Measurements from ENCODE around the gene NPAS3.

The NPAS3 gene

DNA sequence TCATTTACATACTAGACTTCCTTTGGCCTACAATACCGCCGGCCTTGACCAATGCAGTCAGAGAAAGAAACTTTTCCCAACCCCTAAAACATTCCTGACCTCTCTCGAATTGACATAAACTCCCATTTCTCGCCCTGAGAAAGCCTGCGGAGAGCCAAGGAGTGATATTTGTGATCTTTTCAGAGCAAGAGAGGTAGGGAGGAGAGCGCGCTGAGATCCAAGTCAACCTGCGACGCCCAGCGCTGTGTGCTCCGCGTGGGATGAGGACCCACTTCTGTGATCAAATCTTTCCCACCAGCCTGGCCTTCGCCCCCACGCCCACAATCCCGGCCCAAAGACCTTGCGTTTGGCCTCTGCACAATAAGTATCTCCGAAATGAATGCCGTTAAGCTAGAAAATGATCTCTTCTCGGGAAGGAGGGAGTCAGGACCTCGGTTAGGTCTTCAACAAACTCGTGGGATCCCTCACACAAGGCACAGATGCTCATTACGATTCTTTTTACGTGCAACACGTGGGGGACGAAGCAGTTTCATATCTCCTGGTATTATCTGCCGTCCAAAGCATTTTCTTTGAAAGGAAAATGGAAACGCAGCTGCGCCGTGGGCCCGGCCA lies 6.3 kb upstream of the NPAS3 start:
- peaks cover 3% of the 10 kb centered on the region for H3K36me3 Mint-ChIP-seq (ENCODE audit: insufficient read depth)
- H3K27ac Mint-ChIP-seq (ENCODE audit: low read depth), result no peak overlapping the region
- no peaks in the 10 kb centered on the region for H3K9me3 Mint-ChIP-seq
- no peaks in the 10 kb centered on the region for H3K4me1 Mint-ChIP-seq
- ATAC-seq (replicated peaks; ENCODE audit: extremely low read depth, poor library complexity, severe bottlenecking) (no peak), DNase-seq (ENCODE audit: low spot score in 2 of 2) (no peak)
- H3K27me3 Mint-ChIP-seq, result peaks cover 42% of the 10 kb centered on the region
- no peak overlapping the region for H3K4me3 Mint-ChIP-seq

DNA sequence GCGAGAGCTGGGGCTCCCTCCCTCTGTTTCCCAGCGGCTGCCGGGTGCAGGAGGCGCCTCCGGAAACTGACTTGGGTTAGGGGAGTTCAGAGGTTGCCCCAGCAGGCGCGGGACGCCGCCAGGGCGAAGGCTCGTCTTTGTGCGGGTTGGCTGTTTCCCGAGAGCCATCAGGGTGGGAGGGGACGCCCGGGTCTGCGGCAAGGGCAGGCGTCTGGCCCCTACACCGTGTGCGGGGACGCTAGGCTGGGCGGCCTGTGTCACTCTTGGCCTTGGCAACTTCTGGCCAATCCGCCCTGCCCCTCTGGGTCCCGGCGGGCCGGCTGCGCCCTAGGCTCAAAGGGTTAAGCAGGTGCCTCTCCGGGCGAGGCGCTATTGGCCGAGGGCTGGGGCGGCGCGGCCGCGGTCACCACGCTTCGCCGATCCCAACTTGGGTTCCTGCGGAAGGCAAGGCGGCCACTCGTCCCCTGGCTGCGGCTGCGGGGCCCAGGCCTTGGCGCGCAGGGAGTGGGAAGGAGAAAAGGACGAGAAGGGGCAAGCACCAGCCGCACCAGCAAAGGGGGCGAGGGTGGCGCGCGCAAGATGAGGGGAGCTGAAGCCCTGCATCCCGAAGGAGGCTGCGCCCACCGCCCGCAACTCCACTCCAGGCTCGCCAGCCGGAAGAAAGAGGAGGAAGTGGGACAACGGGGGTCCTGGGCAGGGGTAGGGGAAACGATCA lies 5.6 kb upstream of the NPAS3 start:
- ATAC-seq (replicated peaks; ENCODE audit: extremely low read depth, poor library complexity, severe bottlenecking) (no peak), DNase-seq (ENCODE audit: low spot score in 2 of 2) (no peak)
- H3K4me3 Mint-ChIP-seq, result no peak overlapping the region
- peaks cover 48% of the 10 kb centered on the region for H3K27me3 Mint-ChIP-seq
- peaks cover 1% of the 10 kb centered on the region for H3K4me1 Mint-ChIP-seq
- peaks cover 3% of the 10 kb centered on the region for H3K36me3 Mint-ChIP-seq (ENCODE audit: insufficient read depth)
- H3K9me3 Mint-ChIP-seq, result no peaks in the 10 kb centered on the region
- no peak overlapping the region for H3K27ac Mint-ChIP-seq (ENCODE audit: low read depth)

DNA sequence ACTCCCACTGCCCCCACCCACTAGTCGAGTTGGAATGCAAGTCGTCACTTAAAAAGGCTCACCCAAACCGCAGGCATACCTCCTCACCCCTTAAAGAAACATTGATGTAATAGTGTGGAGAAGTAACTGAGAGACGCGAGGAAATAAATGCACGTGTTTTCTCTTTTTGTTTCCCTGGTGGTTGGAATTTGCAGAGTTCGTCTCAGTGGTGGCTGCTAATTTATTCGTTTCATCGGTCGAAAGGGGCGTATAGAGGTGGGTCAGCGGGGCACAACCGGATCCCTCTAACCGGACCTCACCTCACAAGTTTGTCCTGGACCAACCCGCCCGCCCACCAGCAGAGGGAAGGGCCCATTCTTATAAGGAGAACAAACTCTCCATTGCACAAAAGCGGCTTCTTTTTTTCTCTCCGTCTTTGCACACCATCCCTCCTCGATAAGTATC lies 5.0 kb upstream of the NPAS3 start:
- Mint-ChIP-seq H3K4me3 (no peak overlapping the region), H3K9me3 (no peaks in the 10 kb centered on the region), H3K27ac (ENCODE audit: low read depth) (no peak overlapping the region), H3K27me3 (peaks cover 54% of the 10 kb centered on the region), H3K4me1 (peaks cover 5% of the 10 kb centered on the region), H3K36me3 (ENCODE audit: insufficient read depth) (peaks cover 4% of the 10 kb centered on the region)
- DNase-seq (ENCODE audit: low spot score in 2 of 2) (no peak), ATAC-seq (replicated peaks; ENCODE audit: extremely low read depth, poor library complexity, severe bottlenecking) (no peak)

DNA sequence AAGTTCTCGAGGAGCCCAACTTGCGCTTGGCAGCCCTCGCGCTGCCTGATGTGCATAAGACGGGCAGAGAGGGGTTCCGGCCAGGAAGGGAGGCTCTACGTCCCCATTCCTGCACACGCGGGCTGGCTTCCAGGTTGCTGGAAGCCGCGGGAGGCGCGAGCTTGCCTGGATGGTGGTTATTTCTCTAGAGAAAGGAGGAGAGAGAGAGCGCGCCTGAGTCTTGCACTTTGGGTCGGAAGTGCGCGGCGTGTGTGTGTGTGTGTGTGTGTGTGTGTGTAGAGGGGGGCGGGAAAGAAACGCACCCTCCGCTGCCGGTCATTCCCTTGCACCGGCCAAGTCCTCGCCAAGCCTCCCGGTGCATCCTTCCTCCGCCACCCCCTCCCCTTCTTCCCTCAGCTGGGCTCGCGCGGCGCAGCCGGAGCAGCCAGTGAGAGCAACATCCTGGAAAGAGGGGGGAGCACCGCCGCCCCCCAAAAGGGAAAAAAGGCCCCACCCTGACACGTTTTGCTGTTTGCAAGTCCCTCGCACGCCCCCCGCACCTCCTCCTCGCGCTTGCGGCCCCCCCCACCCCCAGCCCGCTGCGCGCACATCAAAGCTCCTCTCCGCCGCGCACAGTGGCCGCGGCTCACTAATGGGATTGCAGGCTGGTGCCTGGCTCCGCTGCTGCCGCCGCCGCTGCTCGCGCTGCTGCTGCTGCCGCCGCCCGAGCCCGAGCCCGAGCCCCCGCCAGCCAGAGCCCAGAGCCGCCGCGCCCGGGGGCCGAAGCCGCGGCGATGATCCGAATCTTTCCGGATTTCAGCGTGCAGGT lies 4.4 kb upstream of the NPAS3 start:
- DNase-seq (ENCODE audit: low spot score in 2 of 2), result no peak

DNA sequence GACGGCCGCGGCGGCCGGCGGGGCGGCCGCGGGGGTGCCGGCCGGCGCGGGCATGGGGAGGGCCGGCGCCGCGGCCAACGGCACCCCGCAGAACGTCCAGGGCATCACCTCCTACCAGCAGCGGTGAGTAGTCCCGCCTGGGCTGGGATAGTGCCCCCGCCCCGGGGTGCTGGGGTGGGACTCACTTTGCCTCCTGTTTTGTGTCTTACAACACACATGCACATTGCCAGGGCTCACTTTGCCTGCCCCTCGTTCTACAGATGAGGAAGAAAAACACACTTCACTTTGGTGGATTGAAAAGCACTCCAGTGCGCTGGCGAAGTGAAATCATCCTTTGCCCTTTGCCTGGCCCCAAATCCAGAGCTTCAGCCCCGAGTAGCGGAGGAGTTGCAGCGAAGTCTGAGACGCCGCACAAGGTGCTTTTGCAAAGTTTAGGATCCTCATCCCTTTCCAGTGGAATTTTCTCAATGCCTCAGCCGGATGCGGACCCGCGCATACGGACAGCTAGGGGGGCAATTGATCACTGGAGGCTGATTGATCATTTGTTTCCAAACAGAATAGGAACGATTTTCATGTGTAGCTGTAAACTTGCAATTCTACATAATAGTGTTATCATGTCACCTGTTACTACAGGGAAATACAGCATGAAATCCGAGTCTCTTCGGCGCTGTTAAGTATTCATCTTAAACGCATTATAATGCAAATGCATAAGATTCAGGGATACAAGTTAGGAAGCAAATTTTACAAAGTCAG lies 3.6 kb upstream of the NPAS3 start:
- H3K4me3 Mint-ChIP-seq, result no peak overlapping the region
- ATAC-seq (replicated peaks; ENCODE audit: extremely low read depth, poor library complexity, severe bottlenecking), result no peak

More for the DNA sequence above, 4.4 kb upstream of the NPAS3 start:
- Mint-ChIP-seq H3K27me3 (peaks cover 54% of the 10 kb centered on the region), H3K4me3 (no peak overlapping the region), H3K4me1 (peaks cover 5% of the 10 kb centered on the region), H3K36me3 (ENCODE audit: insufficient read depth) (peaks cover 4% of the 10 kb centered on the region), H3K27ac (ENCODE audit: low read depth) (no peak overlapping the region), H3K9me3 (no peaks in the 10 kb centered on the region)
- ATAC-seq (replicated peaks; ENCODE audit: extremely low read depth, poor library complexity, severe bottlenecking), result no peak

DNA sequence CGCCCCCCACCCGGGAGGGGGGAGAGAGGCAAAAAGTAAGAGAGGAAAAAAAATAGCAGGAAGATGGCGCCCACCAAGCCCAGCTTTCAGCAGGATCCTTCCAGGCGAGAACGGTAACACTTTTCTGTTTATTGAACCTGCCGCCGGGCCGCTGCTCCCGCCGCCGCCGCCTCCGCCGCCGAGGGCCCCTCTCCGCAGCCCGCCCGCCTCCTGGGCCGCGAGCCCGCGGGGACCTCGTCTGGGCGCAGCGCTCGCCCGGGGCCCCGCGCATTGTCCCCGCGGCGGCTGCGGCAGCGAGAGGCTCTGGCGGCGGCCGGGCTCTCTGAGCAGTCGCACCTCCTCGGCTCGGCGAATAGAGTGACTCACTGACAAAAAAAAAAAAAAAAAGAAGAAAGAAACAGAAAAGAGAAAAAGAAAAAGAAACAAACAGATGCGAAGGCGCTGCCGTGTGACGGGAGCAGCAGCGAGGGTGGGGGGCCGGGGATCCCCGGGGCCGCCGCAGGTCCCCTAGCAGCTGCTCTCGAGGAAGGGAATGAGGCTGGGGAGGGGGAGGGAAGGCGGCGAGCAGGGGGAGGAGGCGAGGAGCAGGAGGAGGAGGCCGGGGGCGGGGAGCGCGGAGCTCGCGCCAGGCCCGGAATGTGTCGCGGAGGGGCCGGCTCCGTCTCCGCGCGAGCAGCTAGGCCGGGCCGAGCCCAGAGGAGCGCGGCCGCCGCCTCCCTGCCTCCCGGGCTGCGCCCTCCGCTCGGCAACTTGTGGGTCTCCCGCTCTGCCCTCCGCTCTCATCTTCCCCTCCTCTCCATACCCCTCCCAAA lies 781 bp downstream of the NPAS3 start:
- H3K27ac Mint-ChIP-seq (ENCODE audit: low read depth), result no peak overlapping the region
- ATAC-seq (replicated peaks; ENCODE audit: extremely low read depth, poor library complexity, severe bottlenecking), result no peak
- H3K36me3 Mint-ChIP-seq (ENCODE audit: insufficient read depth), result peaks cover 4% of the 10 kb centered on the region
- peak overlapping the region; percentile 75 for H3K4me3 Mint-ChIP-seq
- peaks cover 7% of the 10 kb centered on the region for H3K9me3 Mint-ChIP-seq
- H3K4me1 Mint-ChIP-seq, result peaks cover 5% of the 10 kb centered on the region
- H3K27me3 Mint-ChIP-seq, result peaks cover 64% of the 10 kb centered on the region
- no peak for DNase-seq (ENCODE audit: low spot score in 2 of 2)

More for the DNA sequence above, 3.6 kb upstream of the NPAS3 start:
- no peak for DNase-seq (ENCODE audit: low spot score in 2 of 2)
- peaks cover 5% of the 10 kb centered on the region for H3K4me1 Mint-ChIP-seq
- no peak overlapping the region for H3K27ac Mint-ChIP-seq (ENCODE audit: low read depth)
- peaks cover 7% of the 10 kb centered on the region for H3K36me3 Mint-ChIP-seq (ENCODE audit: insufficient read depth)
- H3K9me3 Mint-ChIP-seq, result no peaks in the 10 kb centered on the region
- peaks cover 61% of the 10 kb centered on the region for H3K27me3 Mint-ChIP-seq

DNA sequence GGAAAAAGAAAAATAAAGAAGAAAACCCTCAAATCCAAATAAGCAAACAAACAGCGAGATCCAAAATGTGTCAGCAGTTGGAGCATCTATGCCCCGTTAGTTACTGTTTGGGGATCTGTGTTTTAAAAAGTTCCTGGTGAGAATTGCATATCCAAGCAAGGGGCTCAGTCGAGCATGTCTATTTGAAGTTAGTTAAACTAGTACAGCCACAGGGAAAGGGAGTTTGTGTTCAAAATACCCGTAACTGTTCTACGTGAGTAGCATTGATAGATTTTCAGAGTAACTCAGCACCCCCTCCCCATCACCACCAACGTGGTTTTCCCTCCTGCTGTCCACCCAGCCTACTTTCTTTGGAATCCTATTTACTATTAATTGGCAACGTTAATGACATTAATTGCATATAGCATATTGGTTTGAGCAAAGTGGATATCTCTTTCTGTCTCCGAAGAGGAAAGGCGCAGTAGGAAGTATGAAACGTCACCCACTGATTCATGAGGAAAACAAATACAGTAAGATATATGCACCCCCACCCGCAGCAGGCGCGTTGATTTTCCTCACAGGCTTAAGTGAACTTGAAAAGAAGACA lies 1.5 kb downstream of the NPAS3 start:
- no peak overlapping the region for H3K27ac Mint-ChIP-seq (ENCODE audit: low read depth)
- H3K27me3 Mint-ChIP-seq, result peaks cover 62% of the 10 kb centered on the region
- peak overlapping the region; percentile 75 for H3K4me3 Mint-ChIP-seq
- H3K36me3 Mint-ChIP-seq (ENCODE audit: insufficient read depth), result peaks cover 4% of the 10 kb centered on the region
- peaks cover 5% of the 10 kb centered on the region for H3K4me1 Mint-ChIP-seq
- no peak for DNase-seq (ENCODE audit: low spot score in 2 of 2)
- peaks cover 7% of the 10 kb centered on the region for H3K9me3 Mint-ChIP-seq
- ATAC-seq (replicated peaks; ENCODE audit: extremely low read depth, poor library complexity, severe bottlenecking), result no peak

DNA sequence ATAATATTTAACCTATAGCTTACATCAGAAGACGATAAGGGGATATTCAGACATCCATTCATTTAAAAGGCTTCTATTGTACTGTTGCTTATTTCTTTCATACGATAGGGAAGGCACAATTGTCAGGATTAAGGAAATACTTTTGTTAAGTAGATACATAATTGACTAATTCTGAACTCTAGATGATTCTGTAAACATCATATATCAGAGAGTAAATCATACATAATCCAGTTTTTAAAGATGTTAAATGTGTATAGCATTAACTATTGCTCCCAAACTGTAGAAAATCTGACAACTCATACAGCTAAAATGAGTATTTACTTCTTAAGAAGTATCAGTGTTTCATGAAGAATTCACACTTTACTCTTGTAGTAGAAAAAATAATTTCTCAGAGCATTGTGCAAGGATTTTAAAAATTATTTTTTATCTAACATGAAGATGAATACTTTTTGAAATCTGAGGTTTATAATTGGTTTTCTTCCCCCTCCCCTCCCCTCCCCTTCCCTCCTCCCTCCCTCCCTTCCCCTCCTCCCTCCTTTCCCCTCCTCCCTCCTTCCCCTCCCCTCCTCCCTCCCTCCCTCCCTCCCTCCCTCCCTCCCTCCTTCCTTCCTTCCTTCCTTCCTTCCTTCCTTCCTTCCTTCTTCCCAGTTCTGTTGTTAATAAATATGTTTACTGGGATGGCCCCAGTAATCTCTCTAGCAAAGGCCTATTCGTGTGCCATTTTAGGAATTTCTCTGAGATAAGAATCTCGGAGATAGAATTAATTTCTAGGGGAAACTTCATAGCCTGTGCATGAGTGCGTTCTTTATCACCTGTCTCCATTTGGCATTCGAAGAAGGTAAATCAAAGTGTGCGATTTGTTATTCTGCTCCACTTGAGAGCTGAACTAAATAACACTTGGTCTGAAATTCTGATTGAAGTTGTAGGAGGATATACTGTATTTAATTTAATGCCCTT lies 2.3 kb downstream of the NPAS3 start:
- Mint-ChIP-seq H3K27ac (ENCODE audit: low read depth) (no peak overlapping the region), H3K9me3 (peaks cover 7% of the 10 kb centered on the region), H3K4me3 (no peak overlapping the region), H3K4me1 (peaks cover 5% of the 10 kb centered on the region), H3K36me3 (ENCODE audit: insufficient read depth) (peaks cover 4% of the 10 kb centered on the region), H3K27me3 (peaks cover 53% of the 10 kb centered on the region)
- ATAC-seq (replicated peaks; ENCODE audit: extremely low read depth, poor library complexity, severe bottlenecking) (no peak), DNase-seq (ENCODE audit: low spot score in 2 of 2) (no peak)

DNA sequence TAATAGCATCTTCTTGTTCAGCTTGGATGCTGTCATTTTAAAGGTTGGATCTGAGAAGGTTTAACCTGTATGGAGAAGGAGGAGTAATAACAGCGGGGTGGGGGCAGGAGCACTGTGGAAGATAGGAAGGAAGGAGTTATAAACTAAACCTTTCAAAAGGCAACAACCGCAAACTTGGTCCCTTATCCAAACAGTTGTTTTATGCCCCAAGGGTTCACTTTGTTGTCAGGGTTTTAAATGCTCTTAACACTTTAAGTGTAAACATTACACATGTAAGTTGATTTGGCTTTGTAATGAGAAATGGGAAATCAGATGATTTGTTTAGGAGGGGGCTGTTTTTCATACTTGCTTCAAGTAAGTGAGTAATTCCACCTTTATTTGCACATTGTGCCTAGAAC lies 3.0 kb downstream of the NPAS3 start:
- H3K9me3 Mint-ChIP-seq, result peaks cover 7% of the 10 kb centered on the region
- DNase-seq (ENCODE audit: low spot score in 2 of 2) (no peak), ATAC-seq (replicated peaks; ENCODE audit: extremely low read depth, poor library complexity, severe bottlenecking) (no peak)
- peaks cover 4% of the 10 kb centered on the region for H3K36me3 Mint-ChIP-seq (ENCODE audit: insufficient read depth)
- peaks cover 46% of the 10 kb centered on the region for H3K27me3 Mint-ChIP-seq
- H3K4me1 Mint-ChIP-seq, result peaks cover 5% of the 10 kb centered on the region
- no peak overlapping the region for H3K27ac Mint-ChIP-seq (ENCODE audit: low read depth)
- H3K4me3 Mint-ChIP-seq, result no peak overlapping the region

DNA sequence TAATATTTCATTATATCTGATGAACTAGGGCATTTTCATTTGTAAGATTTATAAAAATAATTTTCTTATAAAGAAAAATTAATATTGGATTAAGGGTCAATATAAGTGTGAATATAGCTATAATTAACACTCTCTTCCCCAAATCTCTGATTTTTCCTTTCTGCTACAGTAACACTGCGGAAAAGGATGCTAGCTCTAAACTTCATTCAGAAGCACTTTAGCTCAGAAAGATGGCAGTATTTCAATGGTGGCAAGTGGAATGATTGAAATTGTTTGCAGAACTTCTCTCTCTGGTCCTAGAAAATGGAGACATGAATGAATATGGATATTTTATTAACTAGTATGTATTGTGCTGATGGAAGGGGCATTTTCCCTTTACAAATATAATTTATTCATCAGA lies 8.4 kb downstream of the NPAS3 start:
- DNase-seq (ENCODE audit: low spot score in 2 of 2) (no peak), ATAC-seq (replicated peaks; ENCODE audit: extremely low read depth, poor library complexity, severe bottlenecking) (no peak)
- Mint-ChIP-seq H3K27me3 (no peaks in the 10 kb centered on the region), H3K4me1 (no peaks in the 10 kb centered on the region), H3K9me3 (no peaks in the 10 kb centered on the region), H3K27ac (ENCODE audit: low read depth) (no peak overlapping the region), H3K36me3 (ENCODE audit: insufficient read depth) (no peaks in the 10 kb centered on the region), H3K4me3 (no peak overlapping the region)

DNA sequence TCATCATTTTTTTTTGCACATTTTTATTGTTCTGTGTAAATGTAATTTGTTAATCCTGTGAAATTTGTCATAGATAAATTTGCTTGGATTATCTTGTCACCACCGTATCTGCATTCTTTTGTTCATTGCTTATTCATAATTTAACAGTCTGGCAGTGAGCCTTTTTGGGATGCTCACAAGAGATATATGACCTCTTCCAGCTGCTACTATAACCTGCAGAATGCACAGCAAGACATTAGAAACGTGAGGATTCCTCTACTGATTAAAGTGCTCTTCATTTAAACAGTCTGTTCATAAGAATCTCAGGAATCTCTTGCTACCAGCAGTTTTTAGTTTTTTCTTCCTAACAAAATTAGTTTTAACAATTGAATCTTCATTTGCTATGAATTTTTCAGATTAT lies 9.1 kb downstream of the NPAS3 start:
- H3K27me3 Mint-ChIP-seq, result no peaks in the 10 kb centered on the region
- ATAC-seq (replicated peaks; ENCODE audit: extremely low read depth, poor library complexity, severe bottlenecking) (no peak), DNase-seq (ENCODE audit: low spot score in 2 of 2) (no peak)
- no peaks in the 10 kb centered on the region for H3K4me1 Mint-ChIP-seq
- H3K4me3 Mint-ChIP-seq, result no peak overlapping the region
- H3K36me3 Mint-ChIP-seq (ENCODE audit: insufficient read depth), result no peaks in the 10 kb centered on the region
- no peak overlapping the region for H3K27ac Mint-ChIP-seq (ENCODE audit: low read depth)
- no peaks in the 10 kb centered on the region for H3K9me3 Mint-ChIP-seq

Measured in central memory CD8-positive, alpha-beta T cell (primary cell).